WI38 (cell line): Measurements from ENCODE around the gene DBP.

Source experiments
- H3K4me3 ChIP-seq: 2 replicates; pipeline ENCODE4 v1.5.1; 2011; ENCODE audit warnings: low read depth, mild to moderate bottlenecking, control low read depth, low read length
- TF ChIP-seq, protein P1 (sequence below): IDR thresholded peaks from 2 replicates; pipeline ENCODE4 v1.5.1; 2012; ENCODE audit warnings: low read depth, mild to moderate bottlenecking, control low read depth, low read length

The DBP gene

DNA sequence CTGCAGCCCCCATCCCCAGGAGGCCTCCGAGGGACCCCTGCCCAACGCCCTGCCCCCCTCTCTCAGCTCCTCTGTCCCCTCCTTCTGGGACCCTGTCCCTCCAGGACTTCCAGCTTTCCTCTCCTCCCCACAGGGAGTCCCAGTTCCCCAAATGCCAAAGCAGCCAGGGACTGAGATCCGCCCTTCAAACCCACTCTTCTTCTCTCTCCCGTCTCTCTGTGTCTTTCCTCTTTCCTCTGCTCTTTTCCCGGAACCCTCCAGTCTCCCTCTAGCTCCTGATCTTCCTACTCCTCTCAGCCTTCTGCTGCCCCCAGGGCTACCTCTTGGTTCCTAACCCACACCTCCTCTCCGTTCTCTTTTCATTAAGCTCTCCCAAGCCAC, 8.4 kb upstream of the DBP start:
- H3K4me3 ChIP-seq: no peak overlapping the region
- TF ChIP-seq, protein P1, sequence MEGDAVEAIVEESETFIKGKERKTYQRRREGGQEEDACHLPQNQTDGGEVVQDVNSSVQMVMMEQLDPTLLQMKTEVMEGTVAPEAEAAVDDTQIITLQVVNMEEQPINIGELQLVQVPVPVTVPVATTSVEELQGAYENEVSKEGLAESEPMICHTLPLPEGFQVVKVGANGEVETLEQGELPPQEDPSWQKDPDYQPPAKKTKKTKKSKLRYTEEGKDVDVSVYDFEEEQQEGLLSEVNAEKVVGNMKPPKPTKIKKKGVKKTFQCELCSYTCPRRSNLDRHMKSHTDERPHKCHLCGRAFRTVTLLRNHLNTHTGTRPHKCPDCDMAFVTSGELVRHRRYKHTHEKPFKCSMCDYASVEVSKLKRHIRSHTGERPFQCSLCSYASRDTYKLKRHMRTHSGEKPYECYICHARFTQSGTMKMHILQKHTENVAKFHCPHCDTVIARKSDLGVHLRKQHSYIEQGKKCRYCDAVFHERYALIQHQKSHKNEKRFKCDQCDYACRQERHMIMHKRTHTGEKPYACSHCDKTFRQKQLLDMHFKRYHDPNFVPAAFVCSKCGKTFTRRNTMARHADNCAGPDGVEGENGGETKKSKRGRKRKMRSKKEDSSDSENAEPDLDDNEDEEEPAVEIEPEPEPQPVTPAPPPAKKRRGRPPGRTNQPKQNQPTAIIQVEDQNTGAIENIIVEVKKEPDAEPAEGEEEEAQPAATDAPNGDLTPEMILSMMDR: no peak

DNA sequence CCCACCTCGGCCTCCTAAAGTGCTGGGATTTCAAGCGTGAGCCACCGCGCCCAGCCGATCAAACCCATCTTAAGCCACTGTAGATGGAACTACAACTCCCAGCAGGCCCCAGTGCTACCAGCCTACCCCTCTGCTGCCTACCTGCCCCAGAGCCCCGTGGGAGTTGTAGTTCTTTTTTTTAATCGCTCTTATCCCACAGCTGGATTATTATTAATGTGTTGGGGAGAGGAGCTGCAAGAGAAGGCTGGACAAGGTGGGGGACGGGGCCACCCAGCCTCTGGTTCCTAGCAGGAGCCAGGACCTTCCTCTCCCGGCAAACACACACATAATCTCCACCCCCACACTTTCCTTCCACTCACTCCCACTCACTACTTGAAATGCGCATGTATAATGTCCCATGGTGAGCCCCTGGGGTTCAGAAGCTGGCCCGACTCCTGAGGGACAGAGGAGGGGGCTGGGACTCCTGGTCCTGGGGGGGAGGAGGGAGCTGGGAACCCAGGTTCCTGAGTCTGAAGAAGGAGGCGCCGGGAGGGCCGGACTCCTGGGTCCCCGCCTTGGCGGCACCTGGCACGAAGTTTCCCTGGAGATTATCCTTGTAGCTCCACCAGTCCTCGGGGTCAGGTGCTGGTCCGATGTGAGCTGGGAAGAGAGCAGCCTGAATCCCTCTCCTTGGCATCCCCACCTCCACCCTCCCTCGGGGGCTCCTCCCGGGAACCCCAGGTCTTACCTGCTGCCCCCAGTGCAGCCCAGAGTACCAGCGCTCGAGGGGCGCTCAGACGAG, 7.8 kb upstream of the DBP start:
- TF ChIP-seq, protein P1: no peak
- no peak overlapping the region for H3K4me3 ChIP-seq

DNA sequence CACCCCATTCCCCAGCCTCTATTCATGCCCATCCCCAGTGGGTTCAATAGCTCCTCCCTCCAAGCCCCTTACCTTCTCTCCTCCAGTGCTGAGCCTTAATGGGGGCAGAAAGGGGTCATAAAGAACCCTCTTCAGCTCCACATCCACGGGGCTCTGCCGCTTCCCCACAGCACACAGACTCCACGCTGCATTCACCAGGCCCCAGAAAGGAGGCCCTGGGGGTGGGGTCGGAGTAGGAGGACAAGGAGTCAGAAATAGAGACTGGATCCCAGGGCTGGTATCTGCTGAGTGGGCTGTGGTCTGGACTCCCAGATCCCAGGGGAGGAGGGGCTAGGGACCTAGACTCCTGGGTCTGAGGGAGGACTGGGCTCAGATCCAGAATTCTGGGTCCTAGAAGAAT, 7.2 kb upstream of the DBP start:
- TF ChIP-seq, protein P1: no peak
- no peak overlapping the region for H3K4me3 ChIP-seq

DNA sequence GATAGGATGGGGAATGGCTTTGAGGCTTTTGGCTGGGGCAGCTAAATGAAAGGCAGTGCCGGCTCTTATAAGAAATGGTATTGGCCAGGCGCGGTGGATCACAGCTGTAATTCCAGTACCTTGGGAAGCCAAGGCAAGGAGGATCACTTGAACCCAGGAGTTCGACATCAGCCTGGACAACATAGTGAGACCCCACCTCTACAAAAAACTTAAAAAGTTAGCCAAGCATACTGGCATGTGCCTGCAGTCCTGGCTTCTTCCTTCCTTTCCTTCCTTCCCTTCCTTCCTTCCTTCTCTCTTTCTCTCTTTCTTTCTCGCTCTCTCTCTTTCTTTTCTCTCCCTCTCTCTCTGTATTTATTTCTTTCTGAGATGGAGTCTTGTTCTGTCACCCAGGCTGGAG, 5.7 kb upstream of the DBP start:
- TF ChIP-seq, protein P1: no peak
- H3K4me3 ChIP-seq: no peak overlapping the region

DNA sequence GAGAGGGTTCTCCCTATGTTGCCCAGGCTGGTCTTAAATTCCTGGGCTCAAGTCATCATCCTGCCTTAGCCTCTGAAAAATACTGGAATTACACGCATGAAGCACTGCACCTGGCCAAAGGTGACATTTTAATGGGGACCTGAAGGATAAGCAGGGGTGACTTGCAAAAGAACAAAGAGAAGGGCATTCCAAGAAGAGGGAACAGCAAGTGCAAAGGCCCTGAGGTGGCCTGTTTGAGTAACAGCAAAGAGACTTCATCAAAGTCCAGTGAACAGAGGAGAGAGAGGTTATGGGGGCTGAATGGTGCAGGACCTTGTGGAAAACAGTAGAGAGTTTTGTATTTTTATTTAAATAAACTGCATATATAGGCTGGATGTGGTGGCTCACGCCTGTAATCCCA, 4.7 kb upstream of the DBP start:
- TF ChIP-seq, protein P1: no peak
- H3K4me3 ChIP-seq: no peak overlapping the region

DNA sequence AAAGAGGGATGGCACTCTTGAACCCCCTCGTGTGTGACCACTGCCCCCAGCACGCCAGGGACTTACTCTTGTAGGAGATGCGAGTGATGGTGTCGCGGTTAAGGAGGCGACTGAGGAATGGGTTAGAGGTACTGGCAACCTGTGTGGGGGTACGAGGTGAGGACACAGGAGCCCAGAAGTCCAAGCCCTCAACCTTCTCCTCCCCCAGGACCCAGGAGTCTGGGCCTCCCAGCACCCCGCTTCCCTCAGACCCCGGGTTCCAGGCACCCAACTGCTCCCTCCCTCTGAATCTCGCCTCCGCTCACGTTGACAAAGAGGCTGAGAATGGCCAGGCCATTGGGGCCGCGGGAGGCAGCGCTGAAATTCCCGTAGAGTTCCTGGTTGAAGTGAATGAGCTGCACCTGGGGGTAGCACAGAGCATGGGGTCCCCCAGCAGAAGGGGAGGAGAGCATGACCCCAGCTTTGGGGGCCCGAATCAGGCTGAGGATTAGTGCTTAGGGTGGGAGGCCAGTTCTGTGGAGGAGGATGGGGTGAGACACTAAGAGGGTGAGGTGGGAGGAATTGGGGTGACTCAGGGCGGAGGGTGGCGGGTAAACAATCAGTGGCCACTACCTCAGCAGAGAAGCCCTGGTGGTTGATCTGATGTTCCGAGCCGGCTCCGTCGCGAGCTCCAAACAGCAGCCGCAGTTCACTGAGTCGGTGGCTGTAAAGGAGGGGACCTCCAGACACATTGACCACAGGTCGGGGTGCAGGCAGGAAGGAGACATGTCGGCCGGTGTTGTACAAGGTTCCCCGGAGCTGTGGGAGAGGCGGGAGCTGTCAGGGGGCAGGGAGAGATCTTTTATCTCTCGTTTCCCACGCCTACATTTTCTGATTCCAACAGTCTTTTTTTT, 2.5 kb upstream of the DBP start:
- TF ChIP-seq, protein P1: no peak
- no peak overlapping the region for H3K4me3 ChIP-seq
